T-helper 17 cell (primary cell): ENCODE measurements around the gene TSPO. TPM values are rescaled to one million over a fixed set of nuclear protein-coding genes. Genes with fewer than 3 reads are reported as not detected.
"Not testable (repeated sequence)": the region's sequence is repeated elsewhere in the genome, so short reads cannot be mapped to it uniquely, and the experiment has no call there.

Source experiments
- ATAC-seq: fragments of 150-1000 bp; cut with Tn5 transposase; 2 replicates; pipeline ENCODE4 v1.10.0; 2021; ENCODE audit warnings: mild to moderate bottlenecking, moderate library complexity
- DNase-seq, 3 donors: peaks; one replicate each; pipeline versions ENCODE4 v3.0.0 to v3.0.0-alpha.2; 2020 to 2021
- H3K9me3 ChIP-seq: one replicate; pipeline ENCODE4 v1.7.0; 2013; ENCODE audit warnings: low read length, mild to moderate bottlenecking; ENCODE audit not compliant: control insufficient read depth, poor library complexity, severe bottlenecking
- H3K27ac Mint-ChIP-seq: one replicate; pipeline ENCODE4 v1.8.0; 2022; ENCODE audit warnings: mild to moderate bottlenecking, moderate library complexity, mixed read lengths
- H3K27me3 Mint-ChIP-seq: one replicate; pipeline ENCODE4 v1.8.0; 2022; ENCODE audit warnings: mixed read lengths
- H3K36me3 Mint-ChIP-seq: one replicate; pipeline ENCODE4 v1.8.0; 2022; ENCODE audit warnings: low read depth, mixed read lengths
- H3K4me1 Mint-ChIP-seq: one replicate; pipeline ENCODE4 v1.8.0; 2022; ENCODE audit warnings: mild to moderate bottlenecking, mixed read lengths
- H3K4me3 Mint-ChIP-seq: one replicate; pipeline ENCODE4 v1.8.0; 2022; ENCODE audit warnings: mild to moderate bottlenecking, moderate library complexity, mixed read lengths
- total RNA-seq, 4 donors: library from RNA in 2 of 4; stranded (reverse) in 2 of 4; gene quantifications; one replicate each; pipeline ENCODE4 v1.2.3 and lab custom pipeline; 2022 to 2026

The TSPO gene
- total RNA-seq, 2 donors from 2014 or later: 74.1 to 89.1 TPM

GRCh38 chr22:43142880-43143562 is 8.3 kb upstream of the TSPO start, which contains the start of gene MCAT:
Gene MCAT, minus strand, starts transcription at chr22:43143398. Its CDS starts 50 bp downstream, at chr22:43143348.
- no peaks in the 10 kb centered on the region for H3K27me3 Mint-ChIP-seq
- peak within 1 kb of the TSS; percentile 93 for H3K27ac Mint-ChIP-seq
- H3K4me1 Mint-ChIP-seq: peaks cover 12% of the 10 kb centered on the region
- H3K4me3 Mint-ChIP-seq: peak within 1 kb of the TSS; percentile 92
- no peaks in the 10 kb centered on the region for H3K9me3 ChIP-seq
- H3K36me3 Mint-ChIP-seq: peaks cover 2% of the 10 kb centered on the region
- ATAC-seq (peak; percentile 89), DNase-seq (peak; percentile 70 to 75 (median 72))

DNA sequence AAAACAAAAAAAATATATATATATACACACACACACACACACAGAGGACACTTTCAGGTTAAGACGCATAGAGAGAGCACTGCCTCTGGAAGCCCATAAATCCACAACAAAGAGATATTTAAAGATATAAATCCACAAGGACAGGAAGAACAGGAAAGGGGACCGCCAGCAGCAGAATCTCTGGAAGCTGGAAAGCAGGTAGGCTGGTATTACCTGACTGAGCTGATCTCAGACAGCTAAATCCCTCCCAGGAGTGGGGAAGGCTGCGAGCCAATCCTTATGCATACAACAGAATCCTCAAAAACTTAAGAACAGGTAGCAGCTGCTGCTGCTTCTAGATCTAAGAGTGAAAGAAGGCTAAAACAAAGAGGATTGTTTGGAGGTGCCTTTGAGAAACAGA is 6.4 kb upstream of the TSPO start:
- Mint-ChIP-seq H3K27ac (peak overlapping the region; percentile 32), H3K4me3 (no peak overlapping the region), H3K4me1 (peaks cover 9% of the 10 kb centered on the region), H3K27me3 (no peaks in the 10 kb centered on the region), H3K36me3 (no peaks in the 10 kb centered on the region)
- H3K9me3 ChIP-seq: no peaks in the 10 kb centered on the region
- DNase-seq (no peak), ATAC-seq (no peak)

- not testable (repeated sequence) for H3K4me3 Mint-ChIP-seq, H3K9me3 ChIP-seq, ATAC-seq, H3K4me1 Mint-ChIP-seq, H3K36me3 Mint-ChIP-seq, H3K27me3 Mint-ChIP-seq, DNase-seq
- peak overlapping the region; percentile 32 for H3K27ac Mint-ChIP-seq
Measured at GRCh38 chr22:43145371-43145770, 6.0 kb upstream of the TSPO start.

DNA sequence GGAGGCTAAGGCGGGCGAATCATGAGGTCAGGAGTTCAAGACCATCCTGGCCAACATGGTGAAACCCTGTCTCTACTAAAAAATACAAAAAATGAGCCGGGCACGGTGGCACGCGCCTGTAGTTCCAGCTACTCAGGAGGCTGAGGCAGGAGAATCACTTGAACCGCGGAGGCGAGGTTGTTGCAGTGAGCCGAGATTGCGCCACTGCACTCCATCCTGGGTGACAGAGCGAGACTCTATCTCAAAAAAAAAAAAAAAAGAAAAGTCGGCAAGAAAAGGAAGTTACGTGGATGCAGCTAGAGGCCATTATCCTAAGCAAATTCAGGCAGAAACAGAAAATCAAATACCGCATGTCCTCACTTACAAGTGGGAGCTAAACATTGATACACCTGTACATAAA is 5.0 kb upstream of the TSPO start:
- not testable (repeated sequence) for H3K4me3 Mint-ChIP-seq, H3K27ac Mint-ChIP-seq, DNase-seq, H3K27me3 Mint-ChIP-seq, H3K9me3 ChIP-seq, H3K36me3 Mint-ChIP-seq, ATAC-seq
- H3K4me1 Mint-ChIP-seq: peaks cover 10% of the 10 kb centered on the region

DNA sequence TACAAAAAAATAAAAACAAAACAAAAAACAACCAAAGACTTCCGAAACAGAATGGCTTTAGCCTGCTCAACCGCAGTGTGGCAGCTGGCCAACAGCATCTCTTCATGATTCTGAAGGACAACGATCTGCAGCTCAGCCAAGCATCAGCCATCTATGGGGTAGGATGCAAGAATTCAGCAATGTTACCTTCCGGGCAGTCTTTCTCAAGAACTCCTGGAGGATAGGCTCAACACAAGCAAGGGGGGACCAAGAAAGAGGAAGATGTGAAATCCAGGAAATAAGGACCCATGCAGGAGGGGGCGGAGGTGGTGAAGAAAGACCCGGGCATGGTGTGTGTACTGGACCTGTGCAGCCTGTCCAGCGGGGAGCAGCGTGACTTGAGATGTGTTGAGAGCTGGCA is 3.5 kb upstream of the TSPO start:
- DNase-seq: no peak
- no peaks in the 10 kb centered on the region for H3K9me3 ChIP-seq
- Mint-ChIP-seq H3K4me3 (peak overlapping the region; percentile 70), H3K27ac (peak overlapping the region; percentile 78), H3K27me3 (no peaks in the 10 kb centered on the region), H3K4me1 (peaks cover 13% of the 10 kb centered on the region), H3K36me3 (peaks cover 3% of the 10 kb centered on the region)
- ATAC-seq: no peak

- DNase-seq (no peak), ATAC-seq (no peak)
- no peak overlapping the region for H3K4me3 Mint-ChIP-seq
- H3K27me3 Mint-ChIP-seq: no peaks in the 10 kb centered on the region
- H3K27ac Mint-ChIP-seq: no peak overlapping the region
- H3K4me1 Mint-ChIP-seq: peaks cover 12% of the 10 kb centered on the region
- H3K36me3 Mint-ChIP-seq: peaks cover 3% of the 10 kb centered on the region
- H3K9me3 ChIP-seq: no peaks in the 10 kb centered on the region
Measured at GRCh38 chr22:43148581-43148980, 2.8 kb upstream of the TSPO start.

DNA sequence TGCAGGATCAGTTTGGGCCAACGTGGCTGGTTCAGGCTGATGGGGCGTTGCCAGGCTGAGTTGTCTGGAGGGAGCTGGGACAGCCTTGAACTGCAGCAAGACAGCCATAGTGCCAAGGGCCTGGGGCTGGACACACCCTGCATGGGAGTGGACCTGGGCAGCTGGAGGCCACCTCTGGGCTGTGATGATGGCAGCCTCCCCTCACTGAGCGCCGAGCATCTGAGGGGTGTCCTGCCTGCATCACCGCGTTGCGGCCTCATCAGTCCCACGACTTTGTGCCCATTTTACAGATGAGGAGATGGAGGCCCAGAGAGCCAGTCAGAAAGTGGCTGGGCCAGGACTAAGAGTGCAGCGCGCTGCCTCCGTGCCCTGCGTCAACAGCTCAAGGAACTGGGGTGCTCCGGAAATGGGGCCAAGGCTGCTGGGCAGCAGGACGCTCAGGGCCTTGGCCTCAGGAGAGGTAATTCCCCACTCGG is 590 bp upstream of the TSPO start:
- ATAC-seq: no peak
- H3K9me3 ChIP-seq: no peaks in the 10 kb centered on the region
- peak overlapping the region; percentile 81 for H3K27ac Mint-ChIP-seq
- H3K36me3 Mint-ChIP-seq: peaks cover 3% of the 10 kb centered on the region
- peak overlapping the region; percentile 96 for H3K4me3 Mint-ChIP-seq
- DNase-seq: no peak
- peaks cover 15% of the 10 kb centered on the region for H3K4me1 Mint-ChIP-seq
- no peaks in the 10 kb centered on the region for H3K27me3 Mint-ChIP-seq

- H3K9me3 ChIP-seq: no peaks in the 10 kb centered on the region
- peaks cover 15% of the 10 kb centered on the region for H3K4me1 Mint-ChIP-seq
- H3K4me3 Mint-ChIP-seq: peak overlapping the region; percentile 90
- no peaks in the 10 kb centered on the region for H3K27me3 Mint-ChIP-seq
- ATAC-seq (peak; percentile 49), DNase-seq (no peak)
- H3K27ac Mint-ChIP-seq: peak overlapping the region; percentile 60
- H3K36me3 Mint-ChIP-seq: peaks cover 3% of the 10 kb centered on the region
Measured at GRCh38 chr22:43152003-43152356, 621 bp downstream of the TSPO start.

DNA sequence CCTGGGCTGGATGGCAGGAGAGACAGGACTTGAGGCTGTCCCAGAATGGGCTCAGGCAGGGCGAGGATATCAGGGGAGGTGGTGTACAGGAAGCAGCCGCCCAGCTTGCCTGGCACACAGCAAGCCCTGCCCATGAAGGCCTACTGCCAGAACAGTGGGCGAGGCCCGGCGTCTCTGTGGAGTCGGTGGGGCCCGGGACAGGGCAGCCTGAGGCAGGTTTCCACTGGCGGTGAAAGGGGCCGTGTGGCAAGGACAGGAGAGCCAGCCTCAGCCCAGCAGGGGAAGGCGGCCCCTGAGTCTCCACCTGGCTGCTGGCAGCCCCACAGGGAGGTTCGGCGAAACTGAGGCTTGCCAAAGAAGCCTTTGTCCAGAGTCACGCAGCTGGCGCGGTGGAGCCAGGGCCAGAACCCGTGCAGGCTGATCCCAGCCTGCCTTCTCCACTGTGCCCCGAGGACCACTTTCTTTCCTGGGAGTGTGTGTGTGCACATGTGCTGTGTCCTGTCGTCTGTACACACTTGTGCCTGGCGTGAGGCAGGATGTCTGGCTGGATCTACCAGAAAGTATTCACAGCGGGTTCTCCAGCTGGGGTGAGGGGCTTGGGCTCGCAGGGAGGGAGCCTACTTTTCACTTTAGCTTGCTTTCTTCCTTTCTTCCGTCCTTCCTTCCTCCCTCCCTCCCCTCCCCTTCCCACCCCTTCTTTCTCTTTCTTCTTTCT is 1.2 kb downstream of the TSPO start:
- peak; percentile 89 for ATAC-seq
- peak; percentile 41 to 54 (median 50) for DNase-seq
- H3K9me3 ChIP-seq: no peaks in the 10 kb centered on the region
- Mint-ChIP-seq H3K4me1 (peaks cover 15% of the 10 kb centered on the region), H3K36me3 (peaks cover 3% of the 10 kb centered on the region), H3K27ac (peak overlapping the region; percentile 60), H3K27me3 (no peaks in the 10 kb centered on the region), H3K4me3 (peak overlapping the region; percentile 90)

- no peak for DNase-seq
- H3K4me3 Mint-ChIP-seq: no peak overlapping the region
- H3K9me3 ChIP-seq: no peaks in the 10 kb centered on the region
- no peak for ATAC-seq
- H3K4me1 Mint-ChIP-seq: peaks cover 20% of the 10 kb centered on the region
- H3K27me3 Mint-ChIP-seq: no peaks in the 10 kb centered on the region
- peak overlapping the region; percentile 43 for H3K27ac Mint-ChIP-seq
- H3K36me3 Mint-ChIP-seq: peaks cover 3% of the 10 kb centered on the region
Measured at GRCh38 chr22:43153899-43154298, 2.5 kb downstream of the TSPO start.

GRCh38 chr22:43154887-43155536 is 3.7 kb downstream of the TSPO start:
- ATAC-seq: no peak
- H3K9me3 ChIP-seq: no peaks in the 10 kb centered on the region
- peaks cover 3% of the 10 kb centered on the region for H3K36me3 Mint-ChIP-seq
- no peak overlapping the region for H3K4me3 Mint-ChIP-seq
- H3K4me1 Mint-ChIP-seq: peaks cover 20% of the 10 kb centered on the region
- H3K27ac Mint-ChIP-seq: peak overlapping the region; percentile 43
- H3K27me3 Mint-ChIP-seq: no peaks in the 10 kb centered on the region
- DNase-seq: no peak

- DNase-seq (no peak), ATAC-seq (no peak)
- Mint-ChIP-seq H3K36me3 (peaks cover 3% of the 10 kb centered on the region), H3K4me3 (no peak overlapping the region), H3K27ac (no peak overlapping the region), H3K4me1 (peaks cover 18% of the 10 kb centered on the region), H3K27me3 (no peaks in the 10 kb centered on the region)
- H3K9me3 ChIP-seq: no peaks in the 10 kb centered on the region
Measured at GRCh38 chr22:43155789-43156188, 4.4 kb downstream of the TSPO start.

DNA sequence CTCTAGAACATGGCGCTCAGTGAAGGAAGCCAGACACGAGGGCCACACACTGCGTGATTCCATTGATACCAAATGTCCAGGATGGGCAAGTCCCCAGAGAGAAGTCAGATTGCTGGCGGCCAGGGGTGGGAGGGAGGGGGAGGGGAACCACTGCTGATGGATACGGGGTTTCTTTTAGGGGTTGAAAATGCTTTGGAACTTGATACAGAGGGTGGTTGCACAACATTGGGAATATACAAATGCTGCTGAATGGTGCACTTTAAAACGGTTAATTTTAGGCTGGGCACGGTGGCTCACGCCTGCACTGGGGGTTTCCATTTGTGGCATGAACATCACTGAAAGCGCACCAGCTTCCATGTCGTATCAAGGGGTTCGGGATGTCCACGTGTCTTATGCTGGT is 5.1 kb downstream of the TSPO start:
- Mint-ChIP-seq H3K27me3 (no peaks in the 10 kb centered on the region), H3K27ac (no peak overlapping the region), H3K4me3 (no peak overlapping the region), H3K36me3 (no peaks in the 10 kb centered on the region), H3K4me1 (peaks cover 14% of the 10 kb centered on the region)
- ATAC-seq (no peak), DNase-seq (no peak)
- no peaks in the 10 kb centered on the region for H3K9me3 ChIP-seq
